Osteocyte (in vitro differentiated cells): ENCODE data around the gene KIF20A. TPM values are rescaled to one million over a fixed set of nuclear protein-coding genes. Genes with fewer than 3 reads are reported as not detected.

Experiments
- DNase-seq: peaks from one replicate; pipeline ENCODE4 v3.0.0; 2021; ENCODE audit warnings: mixed read lengths; ENCODE audit not compliant: unreplicated experiment; ENCODE audit errors: extremely low spot score
- H3K27ac Mint-ChIP-seq: one replicate; pipeline ENCODE4 v1.8.0; 2021; ENCODE audit warnings: mild to moderate bottlenecking, mixed read lengths; ENCODE audit not compliant: unreplicated experiment
- H3K27me3 Mint-ChIP-seq: one replicate; pipeline ENCODE4 v1.8.0; 2021; ENCODE audit warnings: mixed read lengths; ENCODE audit not compliant: unreplicated experiment
- H3K36me3 Mint-ChIP-seq: one replicate; pipeline ENCODE4 v1.8.0; 2021; ENCODE audit warnings: mixed read lengths; ENCODE audit not compliant: unreplicated experiment
- H3K4me1 Mint-ChIP-seq: one replicate; pipeline ENCODE4 v1.8.0; 2021; ENCODE audit warnings: mixed read lengths; ENCODE audit not compliant: unreplicated experiment
- H3K4me3 Mint-ChIP-seq: one replicate; pipeline ENCODE4 v1.8.0; 2021; ENCODE audit warnings: mild to moderate bottlenecking, moderate library complexity, mixed read lengths; ENCODE audit not compliant: unreplicated experiment
- H3K9me3 Mint-ChIP-seq: one replicate; pipeline ENCODE4 v1.8.0; 2021; ENCODE audit warnings: mixed read lengths; ENCODE audit not compliant: unreplicated experiment
- total RNA-seq: library from RNA; stranded (reverse); gene quantifications from 2 replicates; pipeline ENCODE4 v1.2.1, GENCODE V29; 2021
- TF ChIP-seq, protein P1 (sequence below): fragments of 200-600 bp; sonication (generic); IDR thresholded peaks from 2 replicates; pipeline ENCODE4 v1.5.0; 2021; ENCODE audit warnings: antibody characterized with exemption, mild to moderate bottlenecking, moderate library complexity

Gene KIF20A
- total RNA-seq, 1 donor from 2014 or later: 16.4 TPM

- H3K27ac Mint-ChIP-seq: no peak overlapping the region
- H3K4me1 Mint-ChIP-seq: no peaks in the 10 kb centered on the region
- peaks cover 54% of the 10 kb centered on the region for H3K36me3 Mint-ChIP-seq
- no peak overlapping the region for H3K4me3 Mint-ChIP-seq
- TF ChIP-seq, protein P1, sequence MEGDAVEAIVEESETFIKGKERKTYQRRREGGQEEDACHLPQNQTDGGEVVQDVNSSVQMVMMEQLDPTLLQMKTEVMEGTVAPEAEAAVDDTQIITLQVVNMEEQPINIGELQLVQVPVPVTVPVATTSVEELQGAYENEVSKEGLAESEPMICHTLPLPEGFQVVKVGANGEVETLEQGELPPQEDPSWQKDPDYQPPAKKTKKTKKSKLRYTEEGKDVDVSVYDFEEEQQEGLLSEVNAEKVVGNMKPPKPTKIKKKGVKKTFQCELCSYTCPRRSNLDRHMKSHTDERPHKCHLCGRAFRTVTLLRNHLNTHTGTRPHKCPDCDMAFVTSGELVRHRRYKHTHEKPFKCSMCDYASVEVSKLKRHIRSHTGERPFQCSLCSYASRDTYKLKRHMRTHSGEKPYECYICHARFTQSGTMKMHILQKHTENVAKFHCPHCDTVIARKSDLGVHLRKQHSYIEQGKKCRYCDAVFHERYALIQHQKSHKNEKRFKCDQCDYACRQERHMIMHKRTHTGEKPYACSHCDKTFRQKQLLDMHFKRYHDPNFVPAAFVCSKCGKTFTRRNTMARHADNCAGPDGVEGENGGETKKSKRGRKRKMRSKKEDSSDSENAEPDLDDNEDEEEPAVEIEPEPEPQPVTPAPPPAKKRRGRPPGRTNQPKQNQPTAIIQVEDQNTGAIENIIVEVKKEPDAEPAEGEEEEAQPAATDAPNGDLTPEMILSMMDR: no peak
- H3K27me3 Mint-ChIP-seq: no peaks in the 10 kb centered on the region
- no peaks in the 10 kb centered on the region for H3K9me3 Mint-ChIP-seq
- DNase-seq: no peak
Observed at GRCh38 chr5:138170299-138170698, 8.6 kb upstream of the KIF20A start.

DNA sequence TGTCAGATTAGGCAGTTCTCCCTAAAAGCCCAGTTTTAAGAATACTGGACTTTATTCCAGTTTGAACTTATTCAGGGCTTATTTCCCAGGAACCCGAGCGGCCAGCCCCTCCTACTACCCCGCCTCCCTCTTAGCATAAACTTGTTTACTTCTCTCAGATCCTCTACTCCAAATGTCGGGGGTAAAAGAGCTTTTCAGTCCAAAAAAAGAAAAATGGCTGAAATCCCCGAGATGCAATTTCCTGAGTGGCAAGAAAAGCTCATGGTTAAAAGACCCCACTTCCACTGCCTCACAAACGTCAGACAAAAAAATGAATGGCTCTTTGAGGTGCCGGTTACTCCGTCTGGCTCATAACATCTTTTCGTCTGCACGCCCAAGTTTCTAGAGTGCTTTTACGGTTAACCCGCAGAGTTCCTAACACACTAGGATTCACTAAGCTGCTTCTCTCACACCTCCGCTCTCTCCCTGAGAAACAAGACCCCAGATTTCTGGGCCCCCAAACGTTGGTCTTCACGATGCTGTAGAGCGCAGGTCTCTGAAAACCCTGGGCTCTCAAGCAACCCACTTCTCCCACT, 884 bp upstream of the KIF20A start:
- Mint-ChIP-seq H3K9me3 (no peaks in the 10 kb centered on the region), H3K27ac (no peak overlapping the region), H3K27me3 (no peaks in the 10 kb centered on the region), H3K4me1 (peaks cover 14% of the 10 kb centered on the region), H3K4me3 (no peak overlapping the region), H3K36me3 (peaks cover 11% of the 10 kb centered on the region)
- no peak for DNase-seq
- TF ChIP-seq, protein P1: no peak

- no peak overlapping the region for H3K27ac Mint-ChIP-seq
- peaks cover 8% of the 10 kb centered on the region for H3K36me3 Mint-ChIP-seq
- no peaks in the 10 kb centered on the region for H3K9me3 Mint-ChIP-seq
- H3K4me1 Mint-ChIP-seq: peaks cover 14% of the 10 kb centered on the region
- no peaks in the 10 kb centered on the region for H3K27me3 Mint-ChIP-seq
- TF ChIP-seq, protein P1: no peak
- no peak overlapping the region for H3K4me3 Mint-ChIP-seq
- no peak for DNase-seq
Observed at GRCh38 chr5:138179277-138179857, 455 bp downstream of the KIF20A start.

DNA sequence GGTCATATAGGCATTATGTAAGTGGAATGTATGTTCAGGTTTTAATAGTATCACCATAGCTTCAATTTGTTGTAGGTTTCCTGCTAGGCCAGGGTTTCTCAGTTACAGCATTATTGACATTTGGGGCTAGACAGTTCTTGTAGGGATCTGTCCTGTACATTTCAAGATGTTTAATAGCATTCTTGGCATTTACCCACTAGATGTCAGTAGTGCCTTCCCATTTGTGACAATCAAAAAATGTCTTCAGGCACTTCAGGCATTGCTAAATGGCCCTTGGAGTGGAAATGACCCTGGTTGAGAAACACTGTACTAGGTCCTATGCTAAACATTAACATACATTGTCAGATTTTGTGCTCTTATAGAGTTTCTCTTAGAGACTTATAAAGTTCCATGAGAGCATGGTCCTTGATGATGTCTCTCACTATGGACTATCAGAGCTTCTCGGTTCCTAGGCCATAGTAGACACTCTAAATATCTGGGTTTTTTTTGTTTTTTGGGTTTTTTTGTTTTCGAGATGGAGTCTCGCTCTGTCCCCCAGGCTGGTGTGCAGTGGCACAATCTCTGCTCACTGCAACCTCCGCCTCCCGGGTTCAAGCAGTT, 1.4 kb downstream of the KIF20A start:
- H3K27ac Mint-ChIP-seq: no peak overlapping the region
- TF ChIP-seq, protein P1: peak; percentile 67
- peaks cover 14% of the 10 kb centered on the region for H3K4me1 Mint-ChIP-seq
- H3K36me3 Mint-ChIP-seq: peaks cover 12% of the 10 kb centered on the region
- DNase-seq: no peak
- H3K4me3 Mint-ChIP-seq: no peak overlapping the region
- no peaks in the 10 kb centered on the region for H3K9me3 Mint-ChIP-seq
- H3K27me3 Mint-ChIP-seq: no peaks in the 10 kb centered on the region

DNA sequence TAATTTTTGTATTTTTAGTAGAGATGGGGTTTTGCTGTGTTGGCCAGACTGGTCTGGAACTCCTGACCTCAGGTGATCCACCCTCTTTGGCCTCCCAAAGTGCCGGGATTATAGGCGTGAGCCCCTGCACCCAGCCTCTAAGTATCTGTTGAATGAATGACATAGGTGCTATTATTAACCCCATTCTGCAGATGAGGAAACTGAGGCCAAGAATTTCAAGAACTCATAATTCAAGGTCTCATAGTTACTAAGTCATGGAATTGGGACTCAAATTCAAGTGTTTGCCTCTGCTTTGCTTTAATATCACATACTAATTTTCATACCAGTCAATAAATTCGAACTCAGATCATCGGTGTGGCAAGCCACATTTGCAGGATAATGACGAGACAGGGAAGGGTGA, 1.9 kb downstream of the KIF20A start:
- Mint-ChIP-seq H3K9me3 (no peaks in the 10 kb centered on the region), H3K27me3 (no peaks in the 10 kb centered on the region), H3K4me3 (no peak overlapping the region), H3K27ac (no peak overlapping the region), H3K4me1 (peaks cover 14% of the 10 kb centered on the region), H3K36me3 (peaks cover 11% of the 10 kb centered on the region)
- TF ChIP-seq, protein P1: no peak
- no peak for DNase-seq
